ENCODE measurements around the gene GDF11. TPM values are rescaled to one million over a fixed set of nuclear protein-coding genes. Genes with fewer than 3 reads are reported as not detected.

Gene GDF11
- total RNA-seq, 1 experiment from 2014 or later, result 31.8 TPM

GRCh38 chr12:55746174-55746912, 3.4 kb downstream of the GDF11 start:
- Histone ChIP-seq H3K14ac (ENCODE audit: insufficient read depth, low read length) (no peak overlapping the region), H4K20me1 (ENCODE audit: control insufficient read depth, insufficient read depth, insufficient read length) (no peaks in the 10 kb centered on the region), H3K4me1 (ENCODE audit: insufficient read depth, low read length) (peaks cover 17% of the 10 kb centered on the region), H2AK5ac (ENCODE audit: insufficient read length, low read length) (no peak overlapping the region), H3K79me1 (ENCODE audit: insufficient read depth, low read depth, low read length, poor library complexity, severe bottlenecking) (peaks cover 3% of the 10 kb centered on the region), H3K18ac (ENCODE audit: insufficient read length, low read depth, low read length) (no peak overlapping the region), H2BK12ac (ENCODE audit: insufficient read length, low read depth, low read length) (no peak overlapping the region), H2BK15ac (ENCODE audit: low read depth, low read length) (no peak overlapping the region), H3K9me3 (ENCODE audit: control insufficient read depth, low read depth, low read length) (no peaks in the 10 kb centered on the region), H3T11ph (ENCODE audit: low read length) (no peak overlapping the region), H3K79me2 (ENCODE audit: insufficient read depth, low read length) (peaks cover 6% of the 10 kb centered on the region; the same call in 1 of the 2 replicates), H2AFZ (ENCODE audit: low read length) (no peak overlapping the region), H4K91ac (ENCODE audit: insufficient read length, low read depth, low read length) (no peak overlapping the region), H3K23me2 (ENCODE audit: insufficient read length, low read depth, low read length, poor library complexity, severe bottlenecking) (peaks cover 29% of the 10 kb centered on the region), H4K8ac (replicated peaks; ENCODE audit: insufficient read length, low read depth, low read length) (no peak overlapping the region), H3K23ac (ENCODE audit: insufficient read length, low read depth, low read length) (no peak overlapping the region), H3K27me3 (ENCODE audit: insufficient read depth, low read length) (no peaks in the 10 kb centered on the region), H2BK5ac (ENCODE audit: insufficient read length, low read length) (no peak overlapping the region), H2BK120ac (ENCODE audit: low read depth, low read length, poor library complexity, severe bottlenecking) (no peak overlapping the region), H3K56ac (ENCODE audit: insufficient read length, low read depth, low read length) (no peak overlapping the region), H3K4me2 (ENCODE audit: insufficient read depth, insufficient read length, low read length) (peak overlapping the region; percentile 72), H2BK20ac (ENCODE audit: low read depth, low read length, poor library complexity, severe bottlenecking) (no peak overlapping the region), H3K9ac (ENCODE audit: extremely low read depth, insufficient read length, low read length) (peak overlapping the region; percentile 31), H3K4ac (ENCODE audit: low read depth, low read length) (no peak overlapping the region), H4K5ac (ENCODE audit: insufficient read length, low read depth, low read length) (no peak overlapping the region), H3K27ac (ENCODE audit: insufficient read length, low read depth, low read length) (peak overlapping the region; percentile 37)
- Mint-ChIP-seq H3K4me1 (peaks cover 67 to 71% of the 10 kb centered on the region in 2 experiments), H3K27ac (peak overlapping the region; percentile 89 to 98 (median 94)), H3K4me3 (peak overlapping the region; percentile 96 to 97), H3K9me3 (no peaks in the 10 kb centered on the region), H3K27me3 (ENCODE audit: low read depth) (peaks cover 8% of the 10 kb centered on the region), H3K36me3 (ENCODE audit: insufficient read depth in 1 of 3, low read depth in 3 of 3) (peaks cover 25 to 44% (median 43%) of the 10 kb centered on the region in 3 experiments; a peak in 6 of 7 replicates)
- no CpG with 5 or more reads among the region's 3 CpGs for WGBS (ENCODE audit: extremely low coverage, insufficient read length, low lambda C conversion rate)
- TF ChIP-seq CTCF (conservative IDR thresholded peaks at IDR 0.05), result no peak
- no peak for DNase-seq
